HEK293 (cell line): Measurements from ENCODE around the gene SMARCA2.

ENCODE experiments used
- YY1 ChIP-seq: fragments of 450-650 bp; formaldehyde crosslinking; IDR thresholded peaks from 2 replicates; pipeline ENCODE4 v1.5.1; 2018; ENCODE audit warnings: missing biosample characterization, missing genetic modification characterization
- ZNF513 ChIP-seq: fragments of 450-650 bp; IDR thresholded peaks from 2 replicates; pipeline ENCODE4 v1.5.1; 2018; ENCODE audit warnings: missing biosample characterization, missing genetic modification characterization
- ZNF785 ChIP-seq: fragments of 450-650 bp; formaldehyde crosslinking; IDR thresholded peaks from 2 replicates; pipeline ENCODE4 v1.5.1; 2016; ENCODE audit warnings: missing biosample characterization, missing genetic modification characterization
- TF ChIP-seq, protein P1 (sequence below): fragments of 450-650 bp; formaldehyde crosslinking; IDR thresholded peaks from 2 replicates; pipeline ENCODE4 v1.5.1; 2016; ENCODE audit warnings: missing biosample characterization, missing genetic modification characterization

- TF ChIP-seq ZNF513 (tag by site-specific recombination), result no peak
- TF ChIP-seq, protein P1, sequence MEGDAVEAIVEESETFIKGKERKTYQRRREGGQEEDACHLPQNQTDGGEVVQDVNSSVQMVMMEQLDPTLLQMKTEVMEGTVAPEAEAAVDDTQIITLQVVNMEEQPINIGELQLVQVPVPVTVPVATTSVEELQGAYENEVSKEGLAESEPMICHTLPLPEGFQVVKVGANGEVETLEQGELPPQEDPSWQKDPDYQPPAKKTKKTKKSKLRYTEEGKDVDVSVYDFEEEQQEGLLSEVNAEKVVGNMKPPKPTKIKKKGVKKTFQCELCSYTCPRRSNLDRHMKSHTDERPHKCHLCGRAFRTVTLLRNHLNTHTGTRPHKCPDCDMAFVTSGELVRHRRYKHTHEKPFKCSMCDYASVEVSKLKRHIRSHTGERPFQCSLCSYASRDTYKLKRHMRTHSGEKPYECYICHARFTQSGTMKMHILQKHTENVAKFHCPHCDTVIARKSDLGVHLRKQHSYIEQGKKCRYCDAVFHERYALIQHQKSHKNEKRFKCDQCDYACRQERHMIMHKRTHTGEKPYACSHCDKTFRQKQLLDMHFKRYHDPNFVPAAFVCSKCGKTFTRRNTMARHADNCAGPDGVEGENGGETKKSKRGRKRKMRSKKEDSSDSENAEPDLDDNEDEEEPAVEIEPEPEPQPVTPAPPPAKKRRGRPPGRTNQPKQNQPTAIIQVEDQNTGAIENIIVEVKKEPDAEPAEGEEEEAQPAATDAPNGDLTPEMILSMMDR (tag by site-specific recombination), result no peak
- TF ChIP-seq YY1 (tag by site-specific recombination), result no peak
- TF ChIP-seq ZNF785 (tag by site-specific recombination), result no peak
Observed at GRCh38 chr9:2152966-2153629, 138.0 kb downstream of the SMARCA2 start.
